HG03565 (cell line): ENCODE results near the gene IQSEC3.

Source experiments
- ATAC-seq: cut with Tn5 transposase; IDR thresholded peaks from one replicate; pipeline ENCODE4 v1.9.1; 2021; ENCODE audit warnings: mild to moderate bottlenecking, moderate library complexity; ENCODE audit not compliant: unreplicated experiment

Gene IQSEC3

DNA sequence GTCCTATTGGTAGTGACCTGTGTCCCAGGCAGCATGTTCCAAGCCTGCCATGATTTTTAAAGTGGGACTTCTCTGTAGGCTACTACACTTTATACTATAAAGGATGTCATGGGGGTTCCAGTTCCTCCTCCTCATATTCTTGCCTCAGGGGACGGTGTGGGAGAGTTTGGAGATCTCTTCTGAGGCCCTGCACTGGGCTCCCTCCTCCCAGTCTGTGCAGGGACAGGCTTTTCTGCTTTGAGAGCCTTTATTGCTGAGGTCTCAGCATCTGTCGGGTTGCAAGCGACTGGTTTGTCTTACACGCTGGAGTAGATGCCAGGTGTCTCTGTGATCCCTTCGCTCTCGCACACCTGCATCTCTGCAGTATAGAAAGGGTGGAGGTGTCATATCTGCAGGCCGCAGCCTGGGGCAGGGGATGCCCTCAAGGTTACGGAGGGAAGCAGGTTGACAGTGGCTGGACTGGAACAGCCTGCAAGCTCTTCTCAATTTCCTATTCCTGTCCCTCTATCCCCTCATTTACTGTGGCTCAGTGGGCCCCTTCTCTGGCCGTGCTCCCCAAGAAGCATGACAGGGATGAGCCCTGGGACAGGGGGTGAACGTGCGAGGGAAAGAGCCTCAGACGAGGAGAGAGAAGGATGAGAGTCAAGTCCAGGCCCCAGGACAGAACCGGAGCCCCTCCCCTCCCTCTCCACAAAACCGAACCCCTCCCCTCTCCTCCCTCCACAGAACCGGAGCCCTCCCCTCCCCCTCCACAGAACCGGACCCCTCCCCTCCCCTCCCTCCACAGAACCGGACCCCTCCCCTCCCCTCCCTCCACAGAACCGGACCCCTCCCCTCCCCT, 96.1 kb downstream of the IQSEC3 start:
- no peak for ATAC-seq

DNA sequence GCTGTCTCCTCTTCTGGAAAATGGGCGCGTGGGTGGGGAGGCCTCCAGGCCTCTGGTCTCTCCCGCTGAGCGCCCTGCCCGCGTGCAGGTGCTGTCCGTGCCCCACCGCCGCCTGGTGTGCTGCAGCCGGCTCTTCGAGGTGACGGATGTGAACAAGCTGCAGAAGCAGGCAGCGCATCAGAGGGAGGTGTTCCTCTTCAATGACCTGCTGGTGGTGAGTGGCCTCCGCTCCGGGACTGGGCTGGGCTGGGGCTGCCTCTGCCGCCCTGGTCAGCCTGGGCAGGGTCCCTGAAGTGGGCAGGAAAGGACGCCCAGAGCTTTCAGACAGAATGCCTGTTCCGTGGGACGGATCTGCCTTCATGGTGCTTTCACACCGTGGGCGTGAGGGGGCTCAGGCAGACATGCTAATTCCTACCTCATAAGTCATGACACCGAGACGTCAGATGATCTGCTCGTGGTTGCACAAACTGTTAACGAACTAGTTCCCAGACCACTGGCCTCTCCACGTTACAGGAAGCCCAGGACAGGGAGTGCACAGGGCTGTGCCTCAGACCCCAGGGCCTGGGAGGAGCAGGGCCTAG, 96.9 kb downstream of the IQSEC3 start:
- no peak for ATAC-seq

DNA sequence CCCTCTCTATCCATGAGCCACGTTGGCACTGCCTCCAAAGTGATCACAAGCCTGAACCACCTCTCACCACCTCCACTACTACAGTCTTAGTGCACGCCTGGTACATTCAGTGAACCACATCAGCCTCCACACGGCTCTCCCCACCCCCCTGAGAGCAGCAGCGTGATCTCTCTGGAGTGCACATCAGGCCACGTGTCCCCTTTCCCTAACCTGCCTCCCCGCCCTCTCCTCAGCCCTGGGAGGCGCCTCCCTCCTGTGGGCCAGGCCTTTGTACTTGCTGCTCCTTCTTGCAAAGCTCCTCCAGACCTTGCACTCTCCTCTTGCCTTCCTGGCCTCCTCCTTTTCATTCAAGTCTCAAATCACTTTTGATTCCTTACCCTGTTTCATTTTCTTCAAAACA, 97.6 kb downstream of the IQSEC3 start:
- ATAC-seq, result no peak

DNA sequence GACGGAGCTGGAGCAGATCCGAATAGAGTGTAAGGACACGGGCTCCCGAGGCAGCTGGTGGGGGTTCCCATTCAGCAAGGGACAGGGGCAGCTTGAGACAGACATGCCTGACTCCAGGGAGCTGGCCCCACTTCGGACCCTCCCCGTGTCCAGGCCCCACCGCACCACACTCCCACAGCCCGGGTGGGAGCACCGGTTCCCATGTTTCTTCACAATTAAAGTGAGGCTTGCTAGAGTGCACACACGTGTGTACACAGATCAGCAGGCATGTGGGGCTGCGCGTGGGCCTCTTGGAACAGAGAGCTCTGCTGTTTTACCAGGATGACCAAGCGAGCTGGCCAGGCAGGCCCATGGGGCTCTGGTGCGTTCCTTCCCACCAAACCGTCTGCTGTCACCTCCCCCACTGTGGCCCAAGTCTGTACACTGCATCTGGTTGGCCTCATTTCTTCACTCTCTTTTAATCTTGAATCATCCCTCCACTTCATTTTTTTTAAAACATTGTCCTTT, 99.3 kb downstream of the IQSEC3 start:
- no peak for ATAC-seq

DNA sequence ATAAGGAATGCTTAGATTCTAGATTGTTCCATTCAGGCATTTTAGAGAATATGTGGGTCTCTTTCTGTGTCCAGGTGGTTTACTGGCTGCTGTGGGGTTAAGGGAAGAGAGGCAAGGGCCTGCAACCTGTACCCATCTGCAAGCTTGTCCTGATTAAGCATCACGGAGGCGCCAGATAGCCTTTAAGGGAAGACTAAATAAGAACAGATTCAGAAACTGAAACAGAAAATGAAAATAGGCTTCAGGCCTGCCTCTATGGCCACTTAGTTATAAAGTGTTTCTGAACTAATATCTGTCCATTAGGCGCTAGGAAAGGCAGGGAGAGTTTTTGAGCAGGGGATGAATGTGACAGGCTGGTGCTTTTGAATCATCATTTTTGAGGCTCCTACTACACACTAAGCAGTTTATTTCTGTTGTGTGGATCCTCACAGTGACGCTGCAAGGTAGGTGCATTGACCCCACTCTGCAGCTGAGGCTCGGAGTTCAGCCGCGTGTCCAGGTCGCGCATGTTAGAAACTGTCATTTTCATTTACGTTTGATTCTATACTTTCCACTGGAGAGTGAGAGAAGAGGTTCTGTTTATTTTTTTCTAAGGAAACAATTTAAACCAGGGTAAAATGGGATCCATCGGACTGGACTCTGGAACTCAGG, 100.0 kb downstream of the IQSEC3 start:
- ATAC-seq, result no peak

DNA sequence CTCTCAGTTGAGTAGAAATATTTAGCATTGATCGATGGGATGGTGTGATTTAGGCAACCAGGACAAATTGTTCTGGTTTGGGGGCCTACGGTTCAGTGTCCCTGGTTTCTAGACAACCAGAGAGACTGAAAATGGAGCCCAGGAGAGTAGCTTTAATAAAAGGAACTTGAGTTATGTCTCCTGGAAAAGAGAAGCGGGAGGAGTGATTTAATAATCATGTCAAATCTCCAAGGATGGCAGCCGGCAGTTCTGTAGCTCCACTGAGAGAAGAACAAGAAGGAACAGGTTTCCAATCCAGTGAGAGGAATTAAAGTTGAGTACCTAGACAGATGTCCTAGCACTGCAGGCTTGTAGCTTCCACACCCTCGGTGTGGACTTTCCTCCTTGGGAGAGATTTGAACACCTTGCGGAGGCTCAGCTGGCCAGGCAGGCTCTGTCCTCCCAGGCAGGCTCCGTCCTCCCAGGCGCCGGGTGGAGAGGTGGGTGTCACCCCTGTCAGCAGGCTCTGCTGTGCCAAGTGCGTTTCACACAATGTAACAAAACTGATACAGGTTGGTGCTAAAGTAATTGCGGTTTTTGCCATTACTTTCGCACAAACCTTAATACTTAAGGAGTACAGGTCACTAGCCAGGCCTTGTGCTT, 101.5 kb downstream of the IQSEC3 start:
- no peak for ATAC-seq

DNA sequence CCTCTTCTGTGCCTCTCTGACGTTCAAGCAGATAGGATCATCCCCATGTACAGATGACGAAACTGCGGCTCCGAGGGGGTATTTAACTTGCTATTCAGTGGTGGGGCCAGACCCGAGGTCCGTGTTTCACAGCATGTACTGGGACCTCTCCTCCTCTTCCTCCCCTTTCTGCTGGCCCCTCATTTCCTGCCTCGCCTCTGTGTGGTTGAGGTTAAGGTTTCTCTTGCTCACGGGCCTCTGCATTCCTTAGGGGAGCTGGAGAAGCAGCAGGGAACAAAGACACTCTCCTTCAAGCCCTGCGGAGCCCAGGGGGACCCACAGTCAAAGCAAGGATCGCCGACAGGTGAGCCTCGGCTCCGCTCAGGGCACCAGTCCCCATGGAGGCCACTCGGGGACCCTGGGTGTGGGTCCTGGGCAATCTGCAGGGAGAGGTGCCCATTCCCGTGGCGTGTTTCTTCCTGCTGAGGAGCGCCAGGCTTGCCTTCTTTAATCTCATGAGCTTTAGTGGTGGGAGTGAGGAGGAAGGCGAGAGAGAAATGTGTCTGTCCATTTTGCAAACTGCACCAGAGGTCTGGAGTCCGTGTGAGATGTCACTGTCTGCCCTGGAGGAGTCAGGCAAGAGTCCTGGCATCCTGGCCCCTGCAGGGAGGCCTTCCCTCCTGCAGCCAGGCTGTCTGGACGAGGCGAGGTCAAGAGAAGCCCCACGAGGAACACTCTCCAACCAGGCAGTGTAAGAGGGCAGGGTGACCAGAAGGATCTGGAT, 102.4 kb downstream of the IQSEC3 start:
- ATAC-seq, result no peak

DNA sequence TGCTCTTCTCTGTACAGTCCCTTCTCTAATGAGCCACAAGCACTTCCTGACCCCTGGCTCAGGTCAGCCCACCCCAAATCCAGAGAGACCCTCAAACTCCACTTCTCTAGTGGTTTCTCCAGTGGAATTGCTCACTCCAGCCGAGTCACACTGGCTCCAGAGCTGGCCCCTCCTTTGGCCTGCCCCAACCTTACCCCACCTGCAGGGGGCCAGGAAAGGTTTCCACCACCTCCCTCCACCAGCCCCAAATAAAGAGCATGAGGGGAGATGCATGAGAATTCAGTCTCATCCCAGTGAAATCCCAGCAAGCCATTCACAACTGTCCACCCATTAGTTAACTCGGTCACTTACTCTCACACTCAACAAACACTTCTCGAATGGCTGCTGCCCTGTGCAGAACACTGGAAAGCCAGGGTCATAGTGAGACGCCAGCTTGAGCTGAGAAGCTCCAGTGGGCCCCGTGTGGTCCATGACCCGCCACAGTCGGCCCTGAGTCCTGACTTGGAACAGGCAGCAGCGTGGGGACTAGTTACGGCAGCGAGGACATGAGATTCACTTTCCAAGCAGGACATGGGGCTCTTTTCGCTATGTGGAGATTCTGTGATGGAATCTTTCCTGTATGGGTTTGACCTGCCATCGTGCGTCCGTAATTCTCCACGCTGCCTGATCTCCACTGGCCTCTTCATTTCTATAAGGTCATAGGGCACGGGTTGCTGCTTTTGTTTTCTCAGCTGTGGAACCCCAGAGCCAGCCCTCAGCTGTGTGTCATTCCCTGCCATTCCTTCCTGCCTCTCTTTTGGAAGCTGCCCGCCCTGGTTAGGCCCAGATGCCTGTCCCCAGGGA, 103.2 kb downstream of the IQSEC3 start:
- no peak for ATAC-seq

DNA sequence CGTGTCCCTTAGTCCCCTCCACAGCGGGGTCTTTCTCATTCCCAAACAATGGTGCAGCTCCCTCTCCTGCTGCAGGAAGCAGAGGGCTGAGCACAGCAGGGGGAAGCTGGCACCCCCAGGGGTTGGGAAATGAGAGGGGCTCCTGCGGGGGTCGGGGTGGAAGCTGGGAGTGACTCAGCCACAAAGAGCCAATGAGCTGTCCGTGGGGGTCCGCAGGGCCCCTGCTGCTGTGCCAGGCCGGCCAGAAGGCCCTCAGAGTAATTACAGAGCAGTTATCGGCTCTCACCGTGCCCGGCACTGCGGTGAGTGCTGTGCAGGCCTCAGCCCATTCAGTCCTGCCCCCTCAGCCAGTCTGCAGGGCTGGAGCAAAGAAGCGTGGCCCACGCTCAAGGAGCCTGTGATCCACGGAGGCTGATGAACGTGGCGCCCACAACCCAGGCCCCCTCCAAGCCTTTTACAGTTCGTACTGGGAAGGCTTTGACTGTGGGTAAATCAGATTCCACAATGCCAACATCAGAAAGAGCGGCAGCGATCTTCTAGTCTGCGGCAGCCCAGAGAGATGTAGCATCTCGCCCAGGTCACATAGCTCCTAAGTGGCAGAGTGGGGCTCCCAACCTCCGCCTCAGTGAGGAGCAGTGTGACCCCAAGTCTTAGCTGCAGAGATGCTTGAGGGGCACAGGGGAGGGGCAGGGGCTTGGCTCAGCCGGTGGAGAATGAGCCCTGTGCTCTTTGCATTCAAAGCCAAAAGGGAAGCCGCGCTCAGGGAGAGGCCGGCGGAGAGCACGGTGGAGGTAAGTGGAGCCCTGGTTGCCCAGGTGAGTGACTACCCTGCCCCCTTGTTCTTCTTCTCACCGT, 104.0 kb downstream of the IQSEC3 start:
- ATAC-seq, result no peak

DNA sequence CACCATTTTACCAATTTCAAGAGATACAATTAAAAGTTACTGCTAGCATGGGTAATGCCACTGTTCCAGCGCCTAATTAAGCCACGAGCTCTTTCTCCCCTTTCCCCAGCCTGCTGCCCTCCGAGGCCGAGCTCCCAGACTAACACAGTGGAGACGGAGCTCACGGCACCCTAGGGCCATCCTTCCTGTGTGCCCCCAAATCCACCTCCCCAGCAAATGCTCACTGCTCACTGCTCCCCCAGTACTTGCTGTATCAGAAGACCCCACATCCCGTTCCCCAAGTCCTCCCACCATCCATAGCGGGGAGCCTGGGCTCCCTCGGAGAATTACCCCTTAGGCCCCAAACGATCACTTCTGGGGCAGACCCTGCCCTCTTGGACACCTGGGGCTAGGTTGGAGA, 104.7 kb downstream of the IQSEC3 start:
- ATAC-seq, result no peak

DNA sequence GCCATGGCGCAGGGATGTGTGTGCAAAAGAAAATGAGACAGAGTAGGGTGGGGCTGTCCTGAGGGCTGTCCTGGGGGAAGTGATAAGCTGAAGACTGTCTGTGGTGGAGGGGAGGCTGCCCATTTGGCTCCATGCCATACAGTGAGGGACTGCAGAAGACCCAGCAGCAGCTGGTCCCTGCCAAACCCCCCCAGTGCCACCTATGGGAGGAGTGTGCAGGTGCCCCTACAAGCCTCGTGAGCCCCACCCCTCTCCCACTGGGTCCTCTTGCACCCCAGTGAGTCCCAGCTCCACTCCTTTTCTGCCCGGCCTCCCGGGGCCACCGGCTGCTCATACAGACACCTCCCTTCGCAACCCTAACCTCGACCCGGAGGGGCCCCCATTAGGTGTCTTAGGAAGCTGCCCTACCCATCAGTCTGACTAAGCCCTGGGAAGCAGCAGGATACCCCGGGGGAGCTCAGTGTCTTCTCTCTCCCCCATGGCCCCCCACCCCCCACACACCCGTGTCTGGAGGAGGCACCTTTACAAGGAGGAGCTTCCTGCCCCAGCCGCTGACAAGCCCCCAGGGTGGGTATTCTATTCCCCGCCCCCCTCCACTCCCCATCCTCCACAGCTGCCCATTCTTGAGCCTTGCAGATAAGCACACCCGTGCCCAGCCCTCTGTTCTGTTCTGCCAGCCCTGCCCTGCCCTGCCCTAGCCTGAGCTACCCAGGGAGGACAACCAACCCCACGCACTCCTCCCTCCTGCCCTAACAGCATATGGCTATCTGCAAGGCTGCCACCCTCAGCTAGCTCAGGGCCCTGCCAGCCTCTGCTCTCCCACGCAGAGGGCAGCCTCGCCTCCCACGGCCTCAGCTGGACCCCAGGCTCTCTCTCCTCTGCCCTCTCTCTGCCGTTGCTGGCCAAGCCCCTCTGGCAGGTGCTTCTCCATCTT, 105.4 kb downstream of the IQSEC3 start:
- ATAC-seq, result no peak

DNA sequence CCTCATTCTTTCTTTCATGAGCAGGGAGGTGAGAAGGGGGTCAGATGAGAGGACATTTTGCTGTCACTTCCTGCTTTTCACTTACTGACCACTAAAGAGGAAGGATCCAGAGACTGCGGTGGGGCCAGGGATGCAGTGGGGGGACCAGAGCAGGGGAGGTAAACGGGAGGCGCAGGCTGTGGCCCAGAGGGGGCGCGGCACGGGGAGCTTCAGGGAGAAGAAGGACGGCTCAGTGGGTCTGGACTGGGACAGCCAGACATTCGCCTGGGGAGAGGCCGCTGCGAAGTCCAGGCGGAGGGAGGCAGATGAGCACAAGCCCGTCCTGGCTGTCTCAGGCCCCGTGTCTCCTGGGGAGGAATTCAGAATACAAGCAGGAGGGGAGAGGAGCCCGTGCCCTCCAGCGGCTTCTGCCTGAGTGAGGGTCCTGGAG, 106.2 kb downstream of the IQSEC3 start:
- ATAC-seq, result no peak

DNA sequence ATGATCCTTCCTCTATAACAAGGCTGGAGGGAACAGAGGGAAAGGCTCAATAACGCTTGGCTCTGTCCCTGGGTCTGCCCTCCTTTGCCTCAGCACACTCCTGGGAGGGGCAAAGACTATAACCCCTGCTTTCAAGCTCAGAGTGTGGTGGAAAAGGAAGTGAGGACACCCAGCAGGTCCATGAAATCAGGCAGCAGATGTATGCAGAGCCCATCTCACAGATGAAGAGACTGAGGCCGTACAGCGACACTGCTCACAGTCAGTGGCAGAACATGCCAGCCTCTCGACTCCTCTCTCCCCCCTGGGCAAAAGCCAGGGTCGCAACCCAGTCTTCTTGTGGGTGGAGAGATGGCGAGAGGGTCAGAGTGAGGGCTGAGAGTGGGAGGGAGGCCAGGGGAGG, 107.6 kb downstream of the IQSEC3 start:
- no peak for ATAC-seq

DNA sequence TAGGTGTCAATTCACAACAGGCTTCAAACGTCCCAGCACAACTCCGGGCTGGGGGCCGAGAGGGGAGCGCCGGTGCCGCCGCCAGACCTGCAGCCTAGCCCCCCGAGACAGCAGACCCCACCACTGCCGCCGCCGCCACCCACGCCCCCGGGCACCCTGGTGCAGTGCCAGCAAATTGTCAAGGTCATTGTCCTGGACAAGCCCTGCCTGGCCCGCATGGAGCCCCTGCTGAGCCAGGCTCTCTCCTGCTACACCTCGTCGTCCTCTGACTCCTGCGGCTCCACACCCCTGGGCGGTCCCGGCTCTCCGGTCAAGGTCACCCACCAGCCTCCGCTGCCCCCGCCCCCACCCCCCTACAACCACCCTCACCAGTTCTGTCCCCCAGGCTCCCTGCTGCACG, 108.0 kb downstream of the IQSEC3 start:
- ATAC-seq, result no peak

DNA sequence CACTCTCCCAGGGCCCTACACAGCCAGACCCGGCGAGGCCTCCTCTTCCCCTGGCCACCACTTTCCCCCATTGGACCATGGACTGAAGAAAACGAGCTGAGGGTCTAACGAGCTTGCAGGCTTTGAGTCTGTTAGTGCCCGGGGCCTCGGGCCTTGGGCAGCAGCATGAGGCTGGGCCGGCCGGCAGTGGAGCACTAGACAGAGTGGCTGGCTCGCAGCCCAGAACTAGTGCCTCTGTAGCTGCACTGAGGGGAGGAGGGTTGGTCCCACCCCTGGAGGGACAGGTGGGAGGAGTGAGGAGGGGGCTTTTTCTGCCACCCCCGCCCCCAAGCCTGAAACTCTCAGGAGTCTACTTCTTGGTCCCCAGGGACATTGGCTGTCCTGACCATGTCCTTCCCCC, 108.7 kb downstream of the IQSEC3 start:
- ATAC-seq, result no peak

DNA sequence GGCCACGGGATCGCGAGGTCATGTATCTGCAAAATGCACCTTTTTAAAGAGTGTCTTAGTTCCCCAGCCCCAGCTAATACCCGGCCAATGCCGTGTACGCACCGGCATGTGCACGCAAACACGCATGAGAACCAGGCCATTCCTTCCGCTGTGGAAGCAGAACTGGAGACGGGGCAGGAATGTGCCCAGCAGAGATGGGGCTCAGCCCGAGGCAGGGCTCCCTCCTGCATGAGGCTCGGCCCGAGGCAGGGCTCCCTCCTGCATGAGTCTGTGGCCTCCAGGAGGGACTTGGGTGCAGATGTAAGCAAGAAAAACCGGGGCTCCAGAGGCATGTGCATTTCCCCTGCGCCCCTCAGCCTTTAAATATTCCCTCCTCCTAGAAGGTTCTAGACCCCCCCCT, 109.2 kb downstream of the IQSEC3 start:
- ATAC-seq, result no peak

DNA sequence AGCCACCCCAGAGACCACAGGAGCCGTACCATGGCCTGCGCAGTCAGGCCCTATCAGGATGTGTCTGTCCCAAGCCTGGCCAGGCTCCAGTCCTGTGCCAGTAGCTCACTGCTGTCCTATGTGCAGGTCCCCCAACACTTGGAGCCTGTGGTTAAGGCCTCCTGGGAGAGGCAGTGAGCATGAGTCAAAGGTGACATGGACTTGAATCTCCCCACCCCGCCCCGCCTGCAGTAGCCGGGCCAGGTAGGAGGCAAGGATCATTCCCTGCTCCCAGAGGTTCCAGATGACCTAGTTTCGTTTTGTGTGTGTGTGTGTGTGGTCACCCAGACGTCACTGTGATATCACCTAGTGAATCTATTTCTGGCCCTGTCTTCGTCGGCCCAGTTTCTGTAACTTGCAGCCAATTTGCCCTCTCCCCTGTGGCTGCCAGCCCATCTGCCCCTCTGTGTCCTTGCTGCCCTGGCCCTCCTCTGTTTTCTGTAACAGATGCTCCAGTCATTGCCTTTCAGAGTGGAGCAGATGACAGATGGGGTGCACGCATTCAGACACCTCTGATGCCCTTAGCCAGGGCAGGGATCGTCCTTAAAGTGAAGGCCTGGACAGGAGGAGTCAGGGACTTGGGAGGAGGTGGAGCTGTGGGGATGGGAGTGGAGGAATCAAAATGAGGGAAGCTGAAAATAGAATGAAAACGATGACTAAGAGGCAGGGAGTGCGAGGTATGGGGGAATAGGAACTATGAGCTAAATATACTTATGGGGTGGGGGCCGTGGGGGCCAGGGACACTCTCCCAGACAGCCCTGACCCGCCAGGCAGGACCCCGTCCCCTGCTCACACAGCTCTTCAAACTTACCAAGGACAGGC, 110.0 kb downstream of the IQSEC3 start:
- ATAC-seq, result no peak
